Upper lobe of left lung (tissue), 4 donors: ENCODE measurements around the gene ARRDC1.

Source experiments
- CTCF ChIP-seq, 6 experiments: fragments of 450-650 bp in 4 of 6; fragments of 200-600 bp in 2 of 6; sonication (generic) in 2 of 6; IDR thresholded peaks; one replicate each; pipeline ENCODE4 v1.5.1; 2016 to 2019; ENCODE audit warnings: antibody characterized with exemption in 6 of 6
- POLR2AphosphoS5 ChIP-seq, 2 donors: sonication (generic); formaldehyde crosslinking; IDR thresholded peaks; one replicate each; pipeline ENCODE4 v1.5.1; 2017; ENCODE audit warnings: antibody characterized with exemption in 2 of 2

GRCh38 chr9:137606005-137606621, 627 bp downstream of the ARRDC1 start:
- no peak for TF ChIP-seq CTCF (IDR thresholded peaks at IDR 0.05)
- no peak for TF ChIP-seq POLR2AphosphoS5 (IDR thresholded peaks at IDR 0.05)
